H1 (cell line): ENCODE results near the gene YWHAE. TPM values are rescaled to one million over a fixed set of nuclear protein-coding genes. Genes with fewer than 3 reads are reported as not detected.

Experiments
- ATF2 ChIP-seq: IDR thresholded peaks from 2 replicates; pipeline ENCODE4 v1.6.1; 2012; ENCODE audit warnings: low read length, inconsistent platforms
- EP300 ChIP-seq, 2 experiments: IDR thresholded peaks; 1 replicate in 1 of 2; 2 replicates in 1 of 2; pipeline ENCODE4 v1.6.1; 2011 to 2012; ENCODE audit warnings: low read depth in 2 of 2, low read length in 2 of 2, mild to moderate bottlenecking in 2 of 2, borderline replicate concordance in 1 of 2, inconsistent platforms in 1 of 2, moderate library complexity in 1 of 2
- FOSL1 ChIP-seq: IDR thresholded peaks from 2 replicates; pipeline ENCODE4 v1.6.1; 2011; ENCODE audit warnings: mild to moderate bottlenecking, low read depth, low read length, moderate library complexity; ENCODE audit not compliant: insufficient read depth
- SRF ChIP-seq: IDR thresholded peaks from 2 replicates; pipeline ENCODE4 v1.6.1; 2011; ENCODE audit warnings: mild to moderate bottlenecking, low read depth, low read length, moderate library complexity
- polyA plus RNA-seq, 7 experiments: library from polyadenylated mRNA; depleted of rRNA in 3 of 7; stranded (reverse) in 5 of 7; unstranded in 2 of 7; fragments of >200 nt in 5 of 7; fragments of 200-250 nt in 2 of 7; gene quantifications; 1 replicate in 5 of 7; 2 replicates in 1 of 7; 4 replicates in 1 of 7; pipeline versions ENCODE4 v1.2.1 to v1.2.3, GENCODE V29; 2011 to 2013; ENCODE audit warnings: missing spikeins in 2 of 7, mixed read lengths in 2 of 7
- total RNA-seq: library from RNA; stranded (reverse); fragmentation: NEBNext Ultra II Directional; extraction: Animal tissue kit (Norgen Biotek cat#: 25700); gene quantifications from 2 replicates; pipeline ENCODE4 v1.2.1, GENCODE V29; 2021

The YWHAE gene
- total and polyA plus RNA-seq, 2 of the 8 experiments (the other 6 are each of a cell fraction or from before 2014, with no cell fraction given) = 559 to 1,186 TPM

DNA sequence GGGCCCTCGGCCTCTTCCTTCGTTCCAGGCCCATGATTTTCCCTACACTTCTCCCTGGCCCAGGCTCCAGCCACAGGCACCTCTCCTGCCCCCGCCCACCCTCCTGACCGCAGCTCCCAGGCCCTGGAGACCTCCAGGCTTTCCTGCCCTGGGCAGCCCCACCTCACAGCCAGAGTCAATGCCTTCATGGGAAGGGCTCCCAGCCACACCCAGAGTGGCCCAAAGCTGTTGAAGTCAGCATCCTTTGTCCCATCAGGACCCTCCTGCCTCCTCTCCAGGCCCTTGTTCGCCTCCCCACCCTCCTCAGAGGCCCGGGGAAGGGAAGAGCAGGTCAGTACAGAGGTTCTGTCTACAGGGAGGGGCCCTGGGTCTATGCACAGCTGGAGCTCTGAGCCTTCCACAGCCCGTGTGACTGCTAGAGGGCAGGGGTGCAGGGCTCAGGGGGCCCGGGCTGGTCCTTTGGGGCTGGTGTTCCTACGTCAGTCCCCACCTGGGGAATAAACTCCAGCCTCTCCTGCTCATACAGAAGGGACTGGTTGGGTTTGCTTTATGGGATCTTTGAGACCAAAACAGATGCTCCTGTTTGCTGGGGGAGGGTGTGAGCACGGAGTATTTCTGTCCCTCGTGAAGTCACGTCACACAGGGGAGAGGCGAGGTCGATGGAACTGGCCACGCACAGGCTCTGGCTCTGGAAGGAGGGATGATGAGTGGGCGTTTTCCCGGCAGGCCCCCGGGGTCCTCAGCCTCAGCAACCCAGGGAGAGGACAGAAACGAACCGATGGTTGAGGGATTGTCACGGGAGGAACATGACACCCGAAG lies 100.3 kb downstream of the YWHAE start (continued):
- TF ChIP-seq EP300 (IDR thresholded peaks at IDR 0.05; ENCODE audit: borderline replicate concordance in 1 of 2, low read depth in 2 of 2, low read length in 2 of 2) (no peak), SRF (no peak), FOSL1 (no peak), ATF2 (no peak)
